GM12878 (cell line): ENCODE results near the gene YEATS2. TPM values are rescaled to one million over a fixed set of nuclear protein-coding genes. Genes with fewer than 3 reads are reported as not detected.

Experiments
- ATAC-seq: fragments of 200-7000 bp; cut with Tn5 transposase; 3 replicates; pipeline ENCODE4 v1.9.1; 2020; ENCODE audit warnings: mild to moderate bottlenecking, moderate library complexity
- BruUV-seq: library from RNA; stranded (reverse); fragments of 400-500 nt; replicated peaks from 2 replicates; lab custom pipeline; 2021; lab: Mats Ljungman, UMichigan
- CTCF ChIA-PET: fragments of 300-600 bp; sonication (Branson Sonifier 250); formaldehyde crosslinking; extraction: SDS; loops from one replicate; lab custom pipeline; 2021; ENCODE audit warnings: inconsistent platforms; lab: Yijun Ruan, JAX
- POLR2A ChIA-PET: fragments of 350-600 bp; formaldehyde crosslinking; extraction: SDS; loops from one replicate; lab custom pipeline; 2021; ENCODE audit warnings: inconsistent platforms; lab: Charles Lee
- RAD21 ChIA-PET: fragments of 300-600 bp; sonication (Branson Sonifier 250); formaldehyde crosslinking; loops from one replicate; lab custom pipeline; 2023; ENCODE audit warnings: antibody characterized with exemption; ENCODE audit not compliant: unreplicated experiment; lab: Charles Lee
- SMC1A ChIA-PET: fragments of 300-600 bp; sonication (Branson Sonifier 250); formaldehyde crosslinking; loops from one replicate; lab custom pipeline; 2023; ENCODE audit not compliant: unreplicated experiment, uncharacterized antibody; lab: Charles Lee
- DNase-seq: peaks from one replicate; pipeline ENCODE4 v3.0.0-alpha.2; 2011; ENCODE audit warnings: low read depth, low spot score
- FAIRE-seq: peaks from 3 replicates; lab custom pipeline; 2011; peaks lifted over from hg19 to GRCh38; lab: Jason Lieb, UNC
- H2AFZ ChIP-seq: 2 replicates; pipeline ENCODE4 v1.6.0; 2011; ENCODE audit warnings: low read depth, low read length, control low read depth; ENCODE audit not compliant: control insufficient read depth
- H3K27ac ChIP-seq: 2 replicates; pipeline ENCODE4 v1.5.1; 2011; ENCODE audit warnings: control low read depth; ENCODE audit not compliant: control insufficient read depth, insufficient read depth
- H3K27me3 ChIP-seq, 2 experiments: replicated peaks in 1 of 2; 2 replicates each; pipeline versions ENCODE4 v1.6.0 to v1.6.1; 2011; ENCODE audit warnings: low read length in 1 of 2; ENCODE audit not compliant: control insufficient read depth in 2 of 2, insufficient read depth in 2 of 2
- H3K36me3 ChIP-seq, 2 experiments: 2 replicates each; pipeline ENCODE4 v1.5.1; 2011; ENCODE audit warnings: low read length in 1 of 2; ENCODE audit not compliant: control insufficient read depth in 2 of 2, insufficient read depth in 2 of 2
- H3K4me1 ChIP-seq: 2 replicates; pipeline ENCODE4 v1.6.1; 2011; ENCODE audit warnings: mild to moderate bottlenecking, low read length, moderate library complexity, mixed read lengths; ENCODE audit not compliant: control insufficient read depth, insufficient read depth
- H3K4me2 ChIP-seq: 2 replicates; pipeline ENCODE4 v1.6.0; 2011; ENCODE audit warnings: control low read depth; ENCODE audit not compliant: control insufficient read depth, insufficient read depth
- H3K4me3 ChIP-seq: fragments of 200-600 bp; sonication (generic); 2 replicates; pipeline ENCODE4 v1.5.1; 2016
- H3K79me2 ChIP-seq: 2 replicates; pipeline ENCODE4 v1.6.0; 2011; ENCODE audit warnings: low read length; ENCODE audit not compliant: control insufficient read depth, insufficient read depth
- H3K9ac ChIP-seq: 2 replicates; pipeline ENCODE4 v1.8.0; 2011; ENCODE audit warnings: low read length, control low read depth, mixed read lengths; ENCODE audit not compliant: control insufficient read depth, insufficient read depth
- H3K9me3 ChIP-seq: replicated peaks from 3 replicates; pipeline ENCODE4 v1.5.1; 2011; ENCODE audit warnings: mild to moderate bottlenecking, low read length; ENCODE audit not compliant: control insufficient read depth, insufficient read depth
- H4K20me1 ChIP-seq: 2 replicates; pipeline ENCODE4 v1.6.0; 2011; ENCODE audit not compliant: control insufficient read depth, insufficient read depth
- EP300 ChIP-seq, 2 experiments: fragments of 150-350 bp in 1 of 2; IDR thresholded peaks; 2 replicates each; pipeline ENCODE4 v1.6.1; 2011 to 2012; ENCODE audit warnings: low read depth in 2 of 2, low read length in 2 of 2, borderline replicate concordance in 1 of 2, improper control_type of control experiment in 1 of 2, inconsistent platforms in 1 of 2; ENCODE audit not compliant: control insufficient read depth in 1 of 2
- IKZF2 ChIP-seq, 2 experiments: fragments of 450-650 bp; IDR thresholded peaks; 2 replicates each; pipeline ENCODE4 v1.6.1; 2017; ENCODE audit warnings: mild to moderate bottlenecking in 2 of 2, moderate library complexity in 2 of 2
- KDM1A ChIP-seq: fragments of 200-600 bp; sonication (generic); IDR thresholded peaks from 2 replicates; pipeline ENCODE4 v1.6.1; 2016; ENCODE audit warnings: borderline replicate concordance
- MTA3 ChIP-seq: IDR thresholded peaks from 2 replicates; pipeline ENCODE4 v1.6.1; 2012; ENCODE audit warnings: low read length, inconsistent platforms, borderline replicate concordance
- NR2C2 ChIP-seq: IDR thresholded peaks from 2 replicates; pipeline ENCODE4 v1.6.1; 2011; ENCODE audit warnings: borderline replicate concordance, low read depth; ENCODE audit not compliant: control insufficient read depth, insufficient read length
- POLR2AphosphoS2 ChIP-seq: IDR thresholded peaks from 2 replicates; pipeline ENCODE4 v1.6.1; 2011; ENCODE audit warnings: low read depth, mild to moderate bottlenecking, low read length, improper control_type of control experiment, moderate library complexity
- RUNX3 ChIP-seq: IDR thresholded peaks from 2 replicates; pipeline ENCODE4 v1.6.1; 2012; ENCODE audit warnings: low read length, inconsistent platforms
- SRF ChIP-seq, 2 experiments: IDR thresholded peaks; 2 replicates each; pipeline ENCODE4 v1.6.1; 2011; ENCODE audit warnings: low read depth in 2 of 2, low read length in 2 of 2, mild to moderate bottlenecking in 1 of 2, moderate library complexity in 1 of 2
- YY1 ChIP-seq: IDR thresholded peaks from 2 replicates; pipeline ENCODE4 v1.6.1; 2011; ENCODE audit warnings: low read depth, mild to moderate bottlenecking, low read length
- ZNF207 ChIP-seq: fragments of 450-650 bp; IDR thresholded peaks from 2 replicates; pipeline ENCODE4 v1.6.1; 2014; ENCODE audit warnings: antibody characterized with exemption, mild to moderate bottlenecking, borderline replicate concordance
- ZNF217 ChIP-seq: fragments of 450-650 bp; IDR thresholded peaks from 2 replicates; pipeline ENCODE4 v1.6.1; 2017; ENCODE audit warnings: antibody characterized with exemption, mild to moderate bottlenecking
- WGBS: methylation state at CpG from one replicate; pipeline ENCODE4 v1.1.6; 2016; ENCODE audit warnings: low lambda C conversion rate; ENCODE audit not compliant: insufficient replicate concordance, insufficient coverage; ENCODE audit errors: missing lambda C conversion rate; 5-methylcytosine and 5-hydroxymethylcytosine counted together
- in situ Hi-C: fragments of 300-500 bp; cut with MboI; formaldehyde crosslinking; loops from 9 replicates; pipeline ENCODE4 v1.14.3; 2018; ENCODE audit warnings: mixed read lengths
- intact Hi-C: fragments of 100-400 bp; cut with micrococcal nuclease; formaldehyde crosslinking; loops from one replicate; pipeline ENCODE4 v1.14.2; 2022; ENCODE audit not compliant: unreplicated experiment
- polyA plus RNA-seq, 11 experiments: library from polyadenylated mRNA; depleted of rRNA in 4 of 11; unstranded in 6 of 11; stranded (reverse) in 5 of 11; fragments of >200 nt; fragmentation: Nextera tagmentation in 4 of 11; fragmentation: Illumina TruSeq in 1 of 11; extraction: Ambion mirVana in 4 of 11; extraction: Trizol in 1 of 11; gene quantifications; 1 replicate in 1 of 11; 2 replicates in 10 of 11; pipeline versions ENCODE4 v1.2.1 to v1.2.3, GENCODE V29; 2011 to 2016; ENCODE audit warnings: inconsistent platforms in 2 of 11, missing spikeins in 2 of 11, low read depth in 1 of 11
- total RNA-seq, 4 experiments: library from RNA; depleted of rRNA in 3 of 4; stranded (reverse); fragments of >200 nt in 3 of 4; fragmentation: Illumina TruSeq in 1 of 4; extraction: Trizol in 1 of 4; gene quantifications; 2 replicates each; pipeline versions ENCODE4 v1.2.1 to v1.2.3, GENCODE V29; 2013 to 2021
- TF ChIP-seq, protein P1 (sequence below): IDR thresholded peaks from 2 replicates; pipeline ENCODE4 v1.6.1; 2012; ENCODE audit warnings: low read depth, low read length, improper control_type of control experiment
- TF ChIP-seq, protein P2 (sequence below): fragments of 450-650 bp; IDR thresholded peaks from 2 replicates; pipeline ENCODE4 v1.6.1; 2017; ENCODE audit warnings: mild to moderate bottlenecking, moderate library complexity

The YEATS2 gene
- total and polyA plus RNA-seq, 10 of the 15 experiments (the other 5 are each of a cell fraction or from before 2014, with no cell fraction given): 1.9 to 65.3 (median 25.8) TPM

DNA sequence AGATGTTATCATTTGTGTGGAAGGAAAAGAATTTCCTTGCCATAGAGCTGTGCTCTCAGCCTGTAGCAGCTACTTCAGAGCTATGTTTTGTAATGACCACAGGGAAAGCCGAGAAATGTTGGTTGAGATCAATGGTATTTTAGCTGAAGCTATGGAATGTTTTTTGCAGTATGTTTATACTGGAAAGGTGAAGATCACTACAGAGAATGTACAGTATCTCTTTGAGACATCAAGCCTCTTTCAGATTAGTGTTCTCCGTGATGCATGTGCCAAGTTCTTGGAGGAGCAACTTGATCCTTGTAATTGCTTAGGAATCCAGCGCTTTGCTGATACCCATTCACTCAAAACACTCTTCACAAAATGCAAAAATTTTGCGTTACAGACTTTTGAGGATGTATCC, 47.0 kb upstream of the YEATS2 start:
- DNase-seq (no peak), ATAC-seq (no peak), FAIRE-seq (no peak)
- intact Hi-C loops (no loop called here), in situ Hi-C loops (no loop called here)
- ChIA-PET POLR2A (interaction anchor here (0.6 kb wide), 1 partner anchor 154 kb away, joined by 3 read pairs; no protein-coding TSS in a partner anchor), SMC1A (interaction anchor here (1.2 to 1.3 kb wide), 2 partner anchors 66 to 77 kb away, joined by 3 to 5 read pairs; no protein-coding TSS in a partner anchor), CTCF (interaction anchor here (1.3 kb wide), 1 partner anchor 56 kb away, joined by 4 read pairs; no protein-coding TSS in a partner anchor), RAD21 (no interaction called here)
- Histone ChIP-seq H3K36me3 (no peaks in the 10 kb centered on the region), H3K4me3 (no peak overlapping the region), H4K20me1 (no peaks in the 10 kb centered on the region), H3K79me2 (no peaks in the 10 kb centered on the region), H3K27ac (no peak overlapping the region), H2AFZ (no peak overlapping the region), H3K4me2 (no peak overlapping the region), H3K4me1 (no peaks in the 10 kb centered on the region), H3K9ac (no peak overlapping the region), H3K9me3 (peaks cover 6% of the 10 kb centered on the region; the same call in 2 of the 3 replicates), H3K27me3 (no peaks in the 10 kb centered on the region)
- BruUV-seq: no TSS peak
- TF ChIP-seq RUNX3: no peak
- TF ChIP-seq, protein P1, sequence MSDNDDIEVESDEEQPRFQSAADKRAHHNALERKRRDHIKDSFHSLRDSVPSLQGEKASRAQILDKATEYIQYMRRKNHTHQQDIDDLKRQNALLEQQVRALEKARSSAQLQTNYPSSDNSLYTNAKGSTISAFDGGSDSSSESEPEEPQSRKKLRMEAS: no peak
- no peak for TF ChIP-seq SRF (IDR thresholded peaks at IDR 0.05; ENCODE audit: low read depth in 2 of 2, low read length in 2 of 2)
- TF ChIP-seq ZNF207: no peak
- TF ChIP-seq, protein P2, sequence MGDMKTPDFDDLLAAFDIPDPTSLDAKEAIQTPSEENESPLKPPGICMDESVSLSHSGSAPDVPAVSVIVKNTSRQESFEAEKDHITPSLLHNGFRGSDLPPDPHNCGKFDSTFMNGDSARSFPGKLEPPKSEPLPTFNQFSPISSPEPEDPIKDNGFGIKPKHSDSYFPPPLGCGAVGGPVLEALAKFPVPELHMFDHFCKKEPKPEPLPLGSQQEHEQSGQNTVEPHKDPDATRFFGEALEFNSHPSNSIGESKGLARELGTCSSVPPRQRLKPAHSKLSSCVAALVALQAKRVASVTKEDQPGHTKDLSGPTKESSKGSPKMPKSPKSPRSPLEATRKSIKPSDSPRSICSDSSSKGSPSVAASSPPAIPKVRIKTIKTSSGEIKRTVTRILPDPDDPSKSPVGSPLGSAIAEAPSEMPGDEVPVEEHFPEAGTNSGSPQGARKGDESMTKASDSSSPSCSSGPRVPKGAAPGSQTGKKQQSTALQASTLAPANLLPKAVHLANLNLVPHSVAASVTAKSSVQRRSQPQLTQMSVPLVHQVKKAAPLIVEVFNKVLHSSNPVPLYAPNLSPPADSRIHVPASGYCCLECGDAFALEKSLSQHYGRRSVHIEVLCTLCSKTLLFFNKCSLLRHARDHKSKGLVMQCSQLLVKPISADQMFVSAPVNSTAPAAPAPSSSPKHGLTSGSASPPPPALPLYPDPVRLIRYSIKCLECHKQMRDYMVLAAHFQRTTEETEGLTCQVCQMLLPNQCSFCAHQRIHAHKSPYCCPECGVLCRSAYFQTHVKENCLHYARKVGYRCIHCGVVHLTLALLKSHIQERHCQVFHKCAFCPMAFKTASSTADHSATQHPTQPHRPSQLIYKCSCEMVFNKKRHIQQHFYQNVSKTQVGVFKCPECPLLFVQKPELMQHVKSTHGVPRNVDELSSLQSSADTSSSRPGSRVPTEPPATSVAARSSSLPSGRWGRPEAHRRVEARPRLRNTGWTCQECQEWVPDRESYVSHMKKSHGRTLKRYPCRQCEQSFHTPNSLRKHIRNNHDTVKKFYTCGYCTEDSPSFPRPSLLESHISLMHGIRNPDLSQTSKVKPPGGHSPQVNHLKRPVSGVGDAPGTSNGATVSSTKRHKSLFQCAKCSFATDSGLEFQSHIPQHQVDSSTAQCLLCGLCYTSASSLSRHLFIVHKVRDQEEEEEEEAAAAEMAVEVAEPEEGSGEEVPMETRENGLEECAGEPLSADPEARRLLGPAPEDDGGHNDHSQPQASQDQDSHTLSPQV: no peak
- no peak for TF ChIP-seq IKZF2 (IDR thresholded peaks at IDR 0.05)
- no peak for TF ChIP-seq MTA3
- no peak for TF ChIP-seq EP300 (IDR thresholded peaks at IDR 0.05; ENCODE audit: borderline replicate concordance in 1 of 2, control insufficient read depth in 1 of 2, low read depth in 2 of 2, low read length in 2 of 2)
- no peak for TF ChIP-seq ZNF217
- TF ChIP-seq POLR2AphosphoS2: no peak
- TF ChIP-seq KDM1A: no peak
- no peak for TF ChIP-seq NR2C2
- TF ChIP-seq YY1: no peak
- 81% methylated on average over 4 of the region's 4 CpGs for WGBS
